K562 (cell line): ENCODE measurements around the gene SGSM2. TPM values are rescaled to one million over a fixed set of nuclear protein-coding genes. Genes with fewer than 3 reads are reported as not detected.

Source experiments
- CBX2 ChIP-seq: fragments of 200-600 bp; sonication (generic); IDR thresholded peaks from one replicate; pipeline ENCODE4 v1.6.1; 2012; ENCODE audit warnings: mild to moderate bottlenecking, low read length, inconsistent platforms; ENCODE audit not compliant: insufficient read depth, poor library complexity, severe bottlenecking
- CHD7 ChIP-seq: fragments of 200-600 bp; sonication (generic); IDR thresholded peaks from one replicate; pipeline ENCODE4 v1.6.1; 2012; ENCODE audit warnings: mild to moderate bottlenecking, low read depth, low read length, inconsistent platforms
- HDAC8 ChIP-seq: fragments of 450-650 bp; IDR thresholded peaks from 2 replicates; pipeline ENCODE4 v1.6.1; 2016; ENCODE audit warnings: mild to moderate bottlenecking, missing genetic modification characterization, moderate library complexity, missing compliant biosample characterization
- HDGF ChIP-seq: fragments of 450-650 bp; IDR thresholded peaks from 2 replicates; pipeline ENCODE4 v1.6.1; 2016
- HIVEP1 ChIP-seq: fragments of 250-450 bp; sonication (Bioruptor Pico); IDR thresholded peaks from 2 replicates; pipeline ENCODE4 v1.4.0; 2020; ENCODE audit warnings: mild to moderate bottlenecking
- HMG20A ChIP-seq: fragments of 450-650 bp; formaldehyde crosslinking; conservative IDR thresholded peaks from 2 replicates; pipeline ENCODE4 v1.4.0; 2020; ENCODE audit warnings: mild to moderate bottlenecking, mixed read lengths
- MAX ChIP-seq: sonication (generic); formaldehyde crosslinking; IDR thresholded peaks from 2 replicates; pipeline ENCODE4 v1.9.0; 2022; ENCODE audit warnings: mild to moderate bottlenecking, missing genetic modification reagents
- MED1 ChIP-seq: sonication (generic); formaldehyde crosslinking; IDR thresholded peaks from 2 replicates; pipeline ENCODE4 v1.8.1; 2023; ENCODE audit warnings: missing genetic modification reagents, borderline replicate concordance
- MNT ChIP-seq, 2 experiments: fragments of 450-650 bp; conservative IDR thresholded peaks; 2 replicates each; pipeline ENCODE4 v1.6.1; 2017; ENCODE audit warnings: mild to moderate bottlenecking in 2 of 2, moderate library complexity in 2 of 2
- PHTF2 ChIP-seq: fragments of 250-450 bp; sonication (Bioruptor Pico); IDR thresholded peaks from 2 replicates; pipeline ENCODE4 v1.5.0; 2021; ENCODE audit warnings: mild to moderate bottlenecking
- SMAD1 ChIP-seq: fragments of 150-350 bp; IDR thresholded peaks from 2 replicates; pipeline ENCODE4 v1.6.1; 2014; ENCODE audit warnings: low read length, low read depth; ENCODE audit not compliant: partially characterized antibody
- SMC3 ChIP-seq: conservative IDR thresholded peaks from 2 replicates; pipeline ENCODE4 v1.6.1; 2011; ENCODE audit warnings: low read depth, low read length, improper control_type of control experiment; ENCODE audit not compliant: insufficient read depth
- polyA plus RNA-seq, 8 experiments: library from polyadenylated mRNA; depleted of rRNA in 4 of 8; stranded (reverse) in 5 of 8; unstranded in 3 of 8; fragments of >200 nt; fragmentation: Nextera tagmentation in 2 of 8; fragmentation: Illumina TruSeq in 1 of 8; extraction: Ambion mirVana in 2 of 8; extraction: Trizol in 1 of 8; gene quantifications; 2 replicates each; pipeline versions ENCODE4 v1.2.1 to v1.2.3, GENCODE V29; 2011 to 2014; ENCODE audit warnings: inconsistent platforms in 1 of 8, missing spikeins in 1 of 8
- total RNA-seq, 7 experiments: library from RNA; depleted of rRNA in 6 of 7; stranded (reverse); fragments of >200 nt in 6 of 7; fragmentation: Illumina TruSeq in 2 of 7; extraction: Trizol in 2 of 7; gene quantifications; 2 replicates each; pipeline versions ENCODE4 v1.2.1 to v1.2.3, GENCODE V29; 2011 to 2021; ENCODE audit warnings: low replicate concordance in 1 of 7

The SGSM2 gene
- total and polyA plus RNA-seq, 9 of the 15 experiments (the other 6 are each of a cell fraction or from before 2014, with no cell fraction given): 0.20 to 26.3 (median 14.8) TPM

GRCh38 chr17:2416010-2416734 lies 78.9 kb downstream of the SGSM2 start (continued):
- TF ChIP-seq MNT (conservative IDR thresholded peaks at IDR 0.05) (0 out of 4 replicates have a peak, but pooled peaks of 1 of the 2 experiments have one; percentile 26), HMG20A (CRISPR knock-in tag) (no peak), CBX2 (no peak), MAX (CRISPR knock-in tag) (no peak), CHD7 (no peak), HDGF (no peak), SMAD1 (no peak), SMC3 (peak; percentile 88), PHTF2 (CRISPR knock-in tag) (no peak), HIVEP1 (CRISPR knock-in tag) (no peak), MED1 (CRISPR knock-in tag) (no peak), HDAC8 (no peak)
